ENCODE results near the gene BNIP5.

BNIP5 gene

DNA sequence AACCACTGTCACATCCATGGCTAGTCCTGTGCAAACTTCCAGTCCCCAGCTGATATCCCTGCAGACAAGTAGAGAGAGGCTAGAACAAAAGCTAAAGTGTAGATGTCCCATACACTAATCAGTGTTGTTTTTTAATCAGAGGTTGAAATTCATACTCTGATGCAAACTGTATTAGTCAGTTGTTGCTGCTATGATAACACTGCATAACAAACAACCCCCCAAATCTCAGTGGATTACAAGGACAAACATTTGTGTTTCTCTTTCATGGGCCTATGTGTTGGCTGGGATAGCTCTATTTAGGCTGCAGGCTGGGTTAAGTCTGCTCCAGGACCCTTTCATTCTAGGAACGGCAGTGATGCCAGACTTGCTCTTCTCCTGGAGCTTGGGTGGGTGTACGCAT is 26.8 kb downstream of the BNIP5 start:
- TF ChIP-seq, protein P1, sequence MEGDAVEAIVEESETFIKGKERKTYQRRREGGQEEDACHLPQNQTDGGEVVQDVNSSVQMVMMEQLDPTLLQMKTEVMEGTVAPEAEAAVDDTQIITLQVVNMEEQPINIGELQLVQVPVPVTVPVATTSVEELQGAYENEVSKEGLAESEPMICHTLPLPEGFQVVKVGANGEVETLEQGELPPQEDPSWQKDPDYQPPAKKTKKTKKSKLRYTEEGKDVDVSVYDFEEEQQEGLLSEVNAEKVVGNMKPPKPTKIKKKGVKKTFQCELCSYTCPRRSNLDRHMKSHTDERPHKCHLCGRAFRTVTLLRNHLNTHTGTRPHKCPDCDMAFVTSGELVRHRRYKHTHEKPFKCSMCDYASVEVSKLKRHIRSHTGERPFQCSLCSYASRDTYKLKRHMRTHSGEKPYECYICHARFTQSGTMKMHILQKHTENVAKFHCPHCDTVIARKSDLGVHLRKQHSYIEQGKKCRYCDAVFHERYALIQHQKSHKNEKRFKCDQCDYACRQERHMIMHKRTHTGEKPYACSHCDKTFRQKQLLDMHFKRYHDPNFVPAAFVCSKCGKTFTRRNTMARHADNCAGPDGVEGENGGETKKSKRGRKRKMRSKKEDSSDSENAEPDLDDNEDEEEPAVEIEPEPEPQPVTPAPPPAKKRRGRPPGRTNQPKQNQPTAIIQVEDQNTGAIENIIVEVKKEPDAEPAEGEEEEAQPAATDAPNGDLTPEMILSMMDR (IDR thresholded peaks at IDR 0.05; ENCODE audit: low read depth, low read length), result no peak
- DNase-seq (ENCODE audit: low read depth in 2 of 2), result no peak
- H3K4me3 ChIP-seq (replicated peaks in 1 of 2; ENCODE audit: low read depth in 2 of 2, low read length in 2 of 2), result no peak overlapping the region

GRCh38 chr6:36309203-36309602 is 27.5 kb downstream of the BNIP5 start:
- no peak overlapping the region for H3K4me3 ChIP-seq (replicated peaks in 1 of 2; ENCODE audit: low read depth in 2 of 2, low read length in 2 of 2)
- DNase-seq (ENCODE audit: low read depth in 2 of 2), result no peak
- TF ChIP-seq, protein P1 (IDR thresholded peaks at IDR 0.05; ENCODE audit: low read depth, low read length), result no peak

- H3K4me3 ChIP-seq (replicated peaks in 1 of 2; ENCODE audit: low read depth in 2 of 2, low read length in 2 of 2), result no peak overlapping the region
- no peak for DNase-seq (ENCODE audit: low read depth in 2 of 2)
- TF ChIP-seq, protein P1 (IDR thresholded peaks at IDR 0.05; ENCODE audit: low read depth, low read length), result no peak
Observed at GRCh38 chr6:36308514-36308913, 28.2 kb downstream of the BNIP5 start.

DNA sequence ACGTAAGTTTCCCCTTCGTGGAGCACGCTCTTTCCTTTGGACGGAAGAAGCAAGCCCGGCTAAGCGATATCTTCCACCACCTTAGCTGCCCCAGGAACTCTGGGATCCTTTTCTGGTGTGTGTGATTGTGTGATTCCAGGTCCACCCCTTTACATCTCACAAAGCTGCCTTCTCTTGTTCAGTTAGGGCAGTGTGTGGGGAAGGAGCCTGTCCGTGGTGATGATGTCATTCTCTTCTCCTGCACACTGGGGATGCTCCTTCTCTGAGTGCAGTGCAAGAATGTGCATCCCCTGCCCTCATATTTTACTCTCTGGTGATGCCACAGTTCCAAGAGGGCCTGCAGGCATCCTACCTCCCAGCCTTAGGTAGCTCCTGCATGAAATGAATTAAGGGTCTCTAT is 30.3 kb downstream of the BNIP5 start:
- no peak overlapping the region for H3K4me3 ChIP-seq (replicated peaks in 1 of 2; ENCODE audit: low read depth in 2 of 2, low read length in 2 of 2)
- no peak for DNase-seq (ENCODE audit: low read depth in 2 of 2)
- TF ChIP-seq, protein P1 (IDR thresholded peaks at IDR 0.05; ENCODE audit: low read depth, low read length), result no peak

GRCh38 chr6:36305885-36306284 is 30.8 kb downstream of the BNIP5 start:
- no peak overlapping the region for H3K4me3 ChIP-seq (replicated peaks in 1 of 2; ENCODE audit: low read depth in 2 of 2, low read length in 2 of 2)
- DNase-seq (ENCODE audit: low read depth in 2 of 2), result no peak
- TF ChIP-seq, protein P1 (IDR thresholded peaks at IDR 0.05; ENCODE audit: low read depth, low read length), result no peak

DNA sequence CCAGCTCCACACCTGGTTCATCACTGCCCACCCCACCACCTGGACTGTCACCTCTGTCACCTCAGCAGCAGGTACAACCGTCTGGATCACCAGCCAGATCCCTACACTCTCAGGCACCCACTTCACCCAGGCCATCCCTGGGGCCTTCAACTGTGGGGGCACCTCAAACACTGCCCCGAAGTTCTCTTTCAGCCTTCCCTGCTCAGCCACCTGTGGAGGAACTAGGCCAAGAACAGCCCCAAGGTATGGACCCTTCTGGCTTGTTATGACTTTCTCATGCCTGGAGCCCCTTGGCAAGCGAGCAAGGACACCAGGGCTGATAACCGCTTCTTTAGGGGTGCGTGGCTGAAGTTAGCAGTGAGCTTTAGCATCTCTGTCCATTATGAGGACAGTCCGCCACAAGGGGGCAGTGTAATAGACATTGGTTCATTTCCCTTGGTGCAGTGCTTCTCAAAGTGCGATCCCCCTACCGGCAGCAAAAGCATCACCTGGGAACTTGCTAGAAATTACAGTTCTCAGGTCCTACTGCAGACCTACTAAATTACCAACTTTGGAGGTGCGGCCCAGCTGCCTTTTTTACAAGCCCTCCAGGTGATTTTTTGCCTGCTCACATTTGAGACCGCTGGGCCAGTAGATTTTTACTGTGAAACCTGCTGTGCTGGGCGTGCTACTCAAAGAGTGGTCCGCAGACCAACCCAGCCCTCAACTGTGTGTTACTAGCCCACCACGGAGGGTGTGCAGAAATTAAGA is 34.3 kb downstream of the BNIP5 start:
- no peak overlapping the region for H3K4me3 ChIP-seq (replicated peaks in 1 of 2; ENCODE audit: low read depth in 2 of 2, low read length in 2 of 2)
- TF ChIP-seq, protein P1 (IDR thresholded peaks at IDR 0.05; ENCODE audit: low read depth, low read length), result peak; percentile 92

DNA sequence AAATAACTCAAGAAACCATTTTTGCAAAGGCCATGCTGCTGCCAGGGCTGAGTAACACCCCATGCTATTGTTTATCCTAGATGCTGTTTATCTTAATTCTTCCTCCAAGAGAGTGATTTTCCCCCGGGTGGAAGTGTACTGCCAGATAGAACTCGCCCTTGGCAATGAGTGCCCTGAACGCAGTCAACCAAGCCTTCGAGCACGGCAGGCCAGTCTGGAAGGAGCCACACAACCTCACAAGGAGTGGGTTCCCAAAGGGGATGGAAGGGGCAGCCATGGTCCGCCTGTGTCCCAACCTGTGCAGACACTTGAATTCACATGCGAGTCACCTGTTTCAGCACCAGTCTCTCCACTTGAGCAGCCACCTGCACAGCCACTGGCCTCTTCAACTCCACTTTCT is 34.9 kb downstream of the BNIP5 start:
- TF ChIP-seq, protein P1 (IDR thresholded peaks at IDR 0.05; ENCODE audit: low read depth, low read length), result no peak
- no peak overlapping the region for H3K4me3 ChIP-seq (replicated peaks in 1 of 2; ENCODE audit: low read depth in 2 of 2, low read length in 2 of 2)
- peak in 1 of 2 donors; percentile 38 for DNase-seq (ENCODE audit: low read depth in 2 of 2)

More for the DNA sequence above, 34.3 kb downstream of the BNIP5 start:
- DNase-seq (ENCODE audit: low read depth in 2 of 2), result peak; percentile 92 to 94
